Daoy (cell line): ENCODE data around the gene EEF1AKMT4. TPM values are rescaled to one million over a fixed set of nuclear protein-coding genes. Genes with fewer than 3 reads are reported as not detected.
A peak's percentile ranks its signal among the peaks of the same experiment; 100 is the strongest.

ENCODE experiments used
- DNase-seq: peaks from one replicate; pipeline ENCODE4 v3.0.0-alpha.2; 2015; ENCODE audit warnings: low read depth
- total RNA-seq: library from RNA; depleted of rRNA; stranded (reverse); fragments of >200 nt; shearing (Covaris generic); gene quantifications from 2 replicates; pipeline ENCODE4 v1.2.3, GENCODE V29; 2014

Gene EEF1AKMT4
- total RNA-seq, 1 experiment from 2014 or later = 21.5 TPM

- no peak for DNase-seq
These were observed 14.0 kb upstream of the EEF1AKMT4 start for GRCh38 chr3:184235381-184236032.

GRCh38 chr3:184236033-184236410 lies 13.4 kb upstream of the EEF1AKMT4 start:
- no peak for DNase-seq

GRCh38 chr3:184236636-184237035 lies 12.8 kb upstream of the EEF1AKMT4 start:
- DNase-seq = no peak

GRCh38 chr3:184237211-184237610 lies 12.3 kb upstream of the EEF1AKMT4 start:
- no peak for DNase-seq

GRCh38 chr3:184237807-184238206 lies 11.7 kb upstream of the EEF1AKMT4 start:
- no peak for DNase-seq

GRCh38 chr3:184238246-184238818 lies 11.1 kb upstream of the EEF1AKMT4 start:
- no peak for DNase-seq

- no peak for DNase-seq
These were observed 10.3 kb upstream of the EEF1AKMT4 start for GRCh38 chr3:184239221-184239620.

- DNase-seq = no peak
These were observed 9.8 kb upstream of the EEF1AKMT4 start for GRCh38 chr3:184239708-184240107.

GRCh38 chr3:184240384-184241140 lies 8.9 kb upstream of the EEF1AKMT4 start:
- DNase-seq = no peak

GRCh38 chr3:184241141-184241446 lies 8.4 kb upstream of the EEF1AKMT4 start:
- DNase-seq = no peak

GRCh38 chr3:184241447-184242296 lies 7.8 kb upstream of the EEF1AKMT4 start:
- peak; percentile 63 for DNase-seq

- no peak for DNase-seq
These were observed 7.2 kb upstream of the EEF1AKMT4 start for GRCh38 chr3:184242297-184242685.

GRCh38 chr3:184248454-184249411 lies 739 bp upstream of the EEF1AKMT4 start, which contains the start of gene ALG3:
ALG3 (minus strand) TSS chr3:184248962; CDS start chr3:184248940, 22 bp downstream.
- peak; percentile 92 for DNase-seq

GRCh38 chr3:184250167-184250828 lies 826 bp downstream of the EEF1AKMT4 start:
- DNase-seq = peak; percentile 92

GRCh38 chr3:184255291-184256039 lies 6.0 kb downstream of the EEF1AKMT4 start:
- no peak for DNase-seq

GRCh38 chr3:184257083-184257915 lies 7.8 kb downstream of the EEF1AKMT4 start:
- DNase-seq = no peak

- no peak for DNase-seq
These were observed 9.5 kb downstream of the EEF1AKMT4 start for GRCh38 chr3:184258926-184259325.

GRCh38 chr3:184259396-184259877 lies 10.0 kb downstream of the EEF1AKMT4 start:
- DNase-seq = no peak
